Measurements from ENCODE around the gene GAB3. TPM values are rescaled to one million over a fixed set of nuclear protein-coding genes. Genes with fewer than 3 reads are reported as not detected.
"Not testable (repeated sequence)": the region's sequence is repeated elsewhere in the genome, so short reads cannot be mapped to it uniquely, and the experiment has no call there.

GAB3 gene
- total RNA-seq, 1 experiment from 2014 or later, result 0.69 TPM

DNA sequence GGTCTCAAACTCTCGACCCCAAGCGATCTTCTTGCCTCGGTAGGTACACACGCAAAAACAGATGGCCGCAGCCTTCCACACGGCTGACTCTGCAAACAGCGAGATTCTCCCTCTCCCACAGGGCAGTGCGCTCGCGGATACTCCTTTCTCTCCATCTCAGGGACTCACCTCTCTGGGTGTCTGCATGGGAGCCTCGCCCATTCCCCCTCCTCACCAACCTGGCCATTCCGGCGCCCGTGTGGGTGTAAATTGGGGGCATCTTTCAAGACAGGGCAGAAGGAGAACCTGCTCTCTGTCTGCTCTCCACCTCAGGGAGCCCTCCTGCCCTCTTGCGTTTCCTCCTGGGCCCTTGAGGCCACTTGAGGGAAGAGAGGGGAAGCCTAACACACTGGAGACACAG, 101.9 kb downstream of the GAB3 start:
- DNase-seq (ENCODE audit: low read depth, low spot score) (no peak), ATAC-seq (no peak)
- Histone ChIP-seq H4K20me1 (ENCODE audit: insufficient read depth) (no peaks in the 10 kb centered on the region), H3K9ac (ENCODE audit: low read length) (no peak overlapping the region), H3K27me3 (ENCODE audit: insufficient read depth, low read length) (no peaks in the 10 kb centered on the region), H2AFZ (ENCODE audit: low read depth, low read length, poor library complexity, severe bottlenecking) (no peak overlapping the region), H3K4me1 (ENCODE audit: control insufficient read depth in 1 of 2, insufficient read depth in 2 of 2, low read length in 2 of 2) (no peaks in the 10 kb centered on the region), H3K27ac (ENCODE audit: low read depth, low read length) (no peak overlapping the region), H3K9me3 (ENCODE audit: control insufficient read depth in 1 of 2, insufficient read depth in 1 of 2, low read depth in 1 of 2, low read length in 2 of 2) (no peaks in the 10 kb centered on the region), H3K4me2 (ENCODE audit: low read length) (no peak overlapping the region), H3K79me2 (ENCODE audit: insufficient read depth, low read length) (no peaks in the 10 kb centered on the region), H3K4me3 (replicated peaks in 1 of 2; ENCODE audit: low read depth in 1 of 2, low read length in 2 of 2) (no peak overlapping the region), H3K36me3 (ENCODE audit: control insufficient read depth in 1 of 2, insufficient read depth in 2 of 2, low read length in 2 of 2) (no peaks in the 10 kb centered on the region), H3K9me2 (ENCODE audit: insufficient read depth) (no peaks in the 10 kb centered on the region)
- CTCF ChIA-PET, result no interaction called here
- TF ChIP-seq CEBPB (IDR thresholded peaks at IDR 0.05; ENCODE audit: low read depth) (no peak), FOSL1 (IDR thresholded peaks at IDR 0.05; ENCODE audit: low read depth) (no peak), CBX3 (IDR thresholded peaks at IDR 0.05; ENCODE audit: low read depth) (no peak), EGR1 (IDR thresholded peaks at IDR 0.05; ENCODE audit: low read depth) (no peak), ELF1 (IDR thresholded peaks at IDR 0.05; ENCODE audit: borderline replicate concordance, low read depth) (no peak), EZH2 (IDR thresholded peaks at IDR 0.05) (no peak), EZH2phosphoT487 (IDR thresholded peaks at IDR 0.05; ENCODE audit: borderline replicate concordance) (no peak), SRF (IDR thresholded peaks at IDR 0.05; ENCODE audit: low read depth) (no peak), POLR2A (IDR thresholded peaks at IDR 0.05; ENCODE audit: borderline replicate concordance, extremely low read depth, insufficient read depth, insufficient read length) (no peak), JUND (IDR thresholded peaks at IDR 0.05) (no peak)
- TF ChIP-seq, protein P1, sequence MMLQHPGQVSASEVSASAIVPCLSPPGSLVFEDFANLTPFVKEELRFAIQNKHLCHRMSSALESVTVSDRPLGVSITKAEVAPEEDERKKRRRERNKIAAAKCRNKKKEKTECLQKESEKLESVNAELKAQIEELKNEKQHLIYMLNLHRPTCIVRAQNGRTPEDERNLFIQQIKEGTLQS (IDR thresholded peaks at IDR 0.05), result no peak
- TF ChIP-seq, protein P2, sequence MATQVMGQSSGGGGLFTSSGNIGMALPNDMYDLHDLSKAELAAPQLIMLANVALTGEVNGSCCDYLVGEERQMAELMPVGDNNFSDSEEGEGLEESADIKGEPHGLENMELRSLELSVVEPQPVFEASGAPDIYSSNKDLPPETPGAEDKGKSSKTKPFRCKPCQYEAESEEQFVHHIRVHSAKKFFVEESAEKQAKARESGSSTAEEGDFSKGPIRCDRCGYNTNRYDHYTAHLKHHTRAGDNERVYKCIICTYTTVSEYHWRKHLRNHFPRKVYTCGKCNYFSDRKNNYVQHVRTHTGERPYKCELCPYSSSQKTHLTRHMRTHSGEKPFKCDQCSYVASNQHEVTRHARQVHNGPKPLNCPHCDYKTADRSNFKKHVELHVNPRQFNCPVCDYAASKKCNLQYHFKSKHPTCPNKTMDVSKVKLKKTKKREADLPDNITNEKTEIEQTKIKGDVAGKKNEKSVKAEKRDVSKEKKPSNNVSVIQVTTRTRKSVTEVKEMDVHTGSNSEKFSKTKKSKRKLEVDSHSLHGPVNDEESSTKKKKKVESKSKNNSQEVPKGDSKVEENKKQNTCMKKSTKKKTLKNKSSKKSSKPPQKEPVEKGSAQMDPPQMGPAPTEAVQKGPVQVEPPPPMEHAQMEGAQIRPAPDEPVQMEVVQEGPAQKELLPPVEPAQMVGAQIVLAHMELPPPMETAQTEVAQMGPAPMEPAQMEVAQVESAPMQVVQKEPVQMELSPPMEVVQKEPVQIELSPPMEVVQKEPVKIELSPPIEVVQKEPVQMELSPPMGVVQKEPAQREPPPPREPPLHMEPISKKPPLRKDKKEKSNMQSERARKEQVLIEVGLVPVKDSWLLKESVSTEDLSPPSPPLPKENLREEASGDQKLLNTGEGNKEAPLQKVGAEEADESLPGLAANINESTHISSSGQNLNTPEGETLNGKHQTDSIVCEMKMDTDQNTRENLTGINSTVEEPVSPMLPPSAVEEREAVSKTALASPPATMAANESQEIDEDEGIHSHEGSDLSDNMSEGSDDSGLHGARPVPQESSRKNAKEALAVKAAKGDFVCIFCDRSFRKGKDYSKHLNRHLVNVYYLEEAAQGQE (IDR thresholded peaks at IDR 0.05; ENCODE audit: low read depth), result no peak
- TF ChIP-seq, protein P3, sequence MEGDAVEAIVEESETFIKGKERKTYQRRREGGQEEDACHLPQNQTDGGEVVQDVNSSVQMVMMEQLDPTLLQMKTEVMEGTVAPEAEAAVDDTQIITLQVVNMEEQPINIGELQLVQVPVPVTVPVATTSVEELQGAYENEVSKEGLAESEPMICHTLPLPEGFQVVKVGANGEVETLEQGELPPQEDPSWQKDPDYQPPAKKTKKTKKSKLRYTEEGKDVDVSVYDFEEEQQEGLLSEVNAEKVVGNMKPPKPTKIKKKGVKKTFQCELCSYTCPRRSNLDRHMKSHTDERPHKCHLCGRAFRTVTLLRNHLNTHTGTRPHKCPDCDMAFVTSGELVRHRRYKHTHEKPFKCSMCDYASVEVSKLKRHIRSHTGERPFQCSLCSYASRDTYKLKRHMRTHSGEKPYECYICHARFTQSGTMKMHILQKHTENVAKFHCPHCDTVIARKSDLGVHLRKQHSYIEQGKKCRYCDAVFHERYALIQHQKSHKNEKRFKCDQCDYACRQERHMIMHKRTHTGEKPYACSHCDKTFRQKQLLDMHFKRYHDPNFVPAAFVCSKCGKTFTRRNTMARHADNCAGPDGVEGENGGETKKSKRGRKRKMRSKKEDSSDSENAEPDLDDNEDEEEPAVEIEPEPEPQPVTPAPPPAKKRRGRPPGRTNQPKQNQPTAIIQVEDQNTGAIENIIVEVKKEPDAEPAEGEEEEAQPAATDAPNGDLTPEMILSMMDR (IDR thresholded peaks at IDR 0.05 in 2 of 3, conservative IDR thresholded peaks at IDR 0.05 in 1 of 3; ENCODE audit: borderline replicate concordance in 1 of 3, insufficient read depth in 1 of 3, low read depth in 2 of 3, low read length in 2 of 3), result no peak
- intact Hi-C loops (cut with micrococcal nuclease), result no loop called here
- POLR2A ChIA-PET, result no interaction called here
- BruUV-seq (replicated peaks), result no TSS peak
- RAD21 ChIA-PET (ENCODE audit: low non-redundant PET in 1 of 2, low total read pairs in 2 of 2, uncharacterized antibody in 2 of 2, unreplicated experiment in 2 of 2), result no interaction called here

DNA sequence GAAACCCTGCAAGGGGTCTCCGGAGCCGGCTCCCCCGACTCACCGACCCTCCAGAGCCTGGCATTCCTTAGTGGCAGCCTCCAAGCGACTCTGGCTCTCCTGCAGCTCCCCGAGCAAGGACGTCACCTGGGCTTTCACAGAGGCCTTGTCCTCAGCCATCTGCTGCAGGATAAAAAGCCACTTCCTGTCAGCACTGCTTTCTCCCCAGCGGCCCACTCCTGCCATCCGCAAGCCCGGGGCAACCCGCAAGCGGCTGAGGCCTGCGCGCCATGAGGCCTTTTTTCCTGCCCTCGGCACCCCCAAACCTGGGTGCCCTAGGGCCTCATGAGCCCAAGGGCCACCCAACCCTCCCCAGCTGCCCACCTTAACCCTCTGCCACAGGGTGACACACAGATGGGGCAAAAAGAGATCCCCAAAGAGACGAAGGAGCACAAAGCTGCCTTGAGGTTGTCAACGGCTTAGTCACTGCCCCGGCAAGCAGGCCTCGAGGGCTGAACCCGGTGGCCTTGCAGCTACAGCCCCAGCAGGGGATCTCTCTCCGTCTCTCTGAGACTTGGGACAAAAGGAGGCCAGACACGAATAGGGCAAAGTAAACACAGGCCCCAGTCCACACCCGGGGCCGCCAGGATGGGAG, 105.0 kb downstream of the GAB3 start:
- H3K9ac ChIP-seq (ENCODE audit: low read length); POLR2A ChIA-PET; H3K79me2 ChIP-seq (ENCODE audit: insufficient read depth, low read length); H3K4me3 ChIP-seq (replicated peaks in 1 of 2; ENCODE audit: low read depth in 1 of 2, low read length in 2 of 2); ATAC-seq; H3K4me2 ChIP-seq (ENCODE audit: low read length); BruUV-seq (replicated peaks); RAD21 ChIA-PET (ENCODE audit: low non-redundant PET in 1 of 2, low total read pairs in 2 of 2, uncharacterized antibody in 2 of 2, unreplicated experiment in 2 of 2); H4K20me1 ChIP-seq (ENCODE audit: insufficient read depth); intact Hi-C loops (cut with micrococcal nuclease); H3K9me2 ChIP-seq (ENCODE audit: insufficient read depth); CTCF ChIA-PET; H3K27ac ChIP-seq (ENCODE audit: low read depth, low read length); H3K9me3 ChIP-seq (ENCODE audit: control insufficient read depth in 1 of 2, insufficient read depth in 1 of 2, low read depth in 1 of 2, low read length in 2 of 2); H2AFZ ChIP-seq (ENCODE audit: low read depth, low read length, poor library complexity, severe bottlenecking); H3K27me3 ChIP-seq (ENCODE audit: insufficient read depth, low read length); H3K36me3 ChIP-seq (ENCODE audit: control insufficient read depth in 1 of 2, insufficient read depth in 2 of 2, low read length in 2 of 2); DNase-seq (ENCODE audit: low read depth, low spot score); H3K4me1 ChIP-seq (ENCODE audit: control insufficient read depth in 1 of 2, insufficient read depth in 2 of 2, low read length in 2 of 2): not testable (repeated sequence)

Data from HCT116 (cell line).